ENCODE data around the gene CA4.

- TF ChIP-seq CTCF (IDR thresholded peaks at IDR 0.05) = no peak
- no peak for TF ChIP-seq POLR2A (IDR thresholded peaks at IDR 0.05)
Observed at GRCh38 chr17:60161598-60162330, 12.0 kb downstream of the CA4 start.

Data from lower leg skin (tissue), 3 donors.